GDM1 (cell line): ENCODE data around the gene OSGEP.
A peak's percentile ranks its signal among the peaks of the same experiment; 100 is the strongest.

Source experiments
- DNase-seq: peaks from one replicate; lab custom pipeline; 2025; lab: John Stamatoyannopoulos, UW

Gene OSGEP

GRCh38 chr14:20434701-20435581, 19.7 kb downstream of the OSGEP start:
- DNase-seq = no peak

- DNase-seq = no peak
Observed at GRCh38 chr14:20429801-20430669, 24.6 kb downstream of the OSGEP start.

- DNase-seq = no peak
Observed at GRCh38 chr14:20428802-20429201, 25.8 kb downstream of the OSGEP start.

GRCh38 chr14:20428010-20428365, 26.6 kb downstream of the OSGEP start:
- DNase-seq = no peak

GRCh38 chr14:20427231-20428009, 27.2 kb downstream of the OSGEP start:
- peak; percentile 72 for DNase-seq

- DNase-seq = no peak
Observed at GRCh38 chr14:20424851-20425250, 29.8 kb downstream of the OSGEP start.

GRCh38 chr14:20422886-20423285, 31.7 kb downstream of the OSGEP start:
- DNase-seq = no peak

- DNase-seq = no peak
Observed at GRCh38 chr14:20421267-20421666, 33.3 kb downstream of the OSGEP start.

GRCh38 chr14:20419419-20419818, 35.2 kb downstream of the OSGEP start:
- no peak for DNase-seq

- no peak for DNase-seq
Observed at GRCh38 chr14:20418501-20418909, 36.1 kb downstream of the OSGEP start.

GRCh38 chr14:20417250-20418186, 37.1 kb downstream of the OSGEP start:
- DNase-seq = no peak

GRCh38 chr14:20416223-20416622, 38.4 kb downstream of the OSGEP start:
- DNase-seq = no peak

- peak; percentile 68 for DNase-seq
Observed at GRCh38 chr14:20415782-20416206, 38.8 kb downstream of the OSGEP start.

- peak; percentile 35 for DNase-seq
Observed at GRCh38 chr14:20413744-20414082, 40.9 kb downstream of the OSGEP start.

GRCh38 chr14:20412876-20413743, 41.5 kb downstream of the OSGEP start, which contains the start of gene TEP1:
TEP1 (minus strand) TSS chr14:20413501; CDS start chr14:20408439, 5,062 bp downstream.
- peak; percentile 68 for DNase-seq

- no peak for DNase-seq
Observed at GRCh38 chr14:20412411-20412810, 42.2 kb downstream of the OSGEP start.

- no peak for DNase-seq
Observed at GRCh38 chr14:20409226-20409625, 45.4 kb downstream of the OSGEP start.

GRCh38 chr14:20403521-20403920, 51.1 kb downstream of the OSGEP start:
- no peak for DNase-seq

GRCh38 chr14:20400965-20401593, 53.5 kb downstream of the OSGEP start:
- no peak for DNase-seq

GRCh38 chr14:20400589-20400964, 54.0 kb downstream of the OSGEP start:
- DNase-seq = no peak
